HFFc6 (cell line): ENCODE results near the gene NLRX1. TPM values are rescaled to one million over a fixed set of nuclear protein-coding genes. Genes with fewer than 3 reads are reported as not detected.
A peak's percentile ranks its signal among the peaks of the same experiment; 100 is the strongest.
"Not testable (repeated sequence)": the region's sequence is repeated elsewhere in the genome, so short reads cannot be mapped to it uniquely, and the experiment has no call there.

Experiments used
- DNase-seq: peaks from one replicate; pipeline ENCODE4 v3.0.0-alpha.2; 2018
- H3K27ac Mint-ChIP-seq: 2 replicates; pipeline ENCODE4 v1.8.0; 2020; ENCODE audit warnings: mild to moderate bottlenecking, mixed read lengths
- H3K27me3 Mint-ChIP-seq: 2 replicates; pipeline ENCODE4 v1.8.0; 2021; ENCODE audit warnings: mild to moderate bottlenecking, moderate library complexity, mixed read lengths; ENCODE audit not compliant: insufficient read depth
- H3K36me3 Mint-ChIP-seq: 2 replicates; pipeline ENCODE4 v1.8.0; 2021; ENCODE audit warnings: low read depth, mixed read lengths
- H3K4me1 Mint-ChIP-seq: 2 replicates; pipeline ENCODE4 v1.8.0; 2020; ENCODE audit warnings: low read depth, mixed read lengths
- H3K4me3 Mint-ChIP-seq: 2 replicates; pipeline ENCODE4 v1.8.0; 2020; ENCODE audit warnings: mild to moderate bottlenecking, moderate library complexity, mixed read lengths
- H3K9me3 Mint-ChIP-seq: 2 replicates; pipeline ENCODE4 v1.8.0; 2020; ENCODE audit warnings: mild to moderate bottlenecking, mixed read lengths
- CTCF ChIP-seq: fragments of 200-600 bp; sonication (generic); IDR thresholded peaks from 2 replicates; pipeline ENCODE4 v1.5.0; 2021; ENCODE audit warnings: antibody characterized with exemption, mild to moderate bottlenecking
- total RNA-seq, 6 experiments: library from RNA; stranded (reverse); fragmentation: NEBNext Ultra II Directional; extraction: Animal tissue kit (Norgen Biotek cat#: 25700); gene quantifications; 2 replicates in 1 of 6; 3 replicates in 5 of 6; pipeline ENCODE4 v1.2.3, GENCODE V29; 2021

NLRX1 gene
- total RNA-seq, 6 experiments from 2014 or later, result 11.8 to 14.5 (median 12.9) TPM

GRCh38 chr11:119166368-119167076, 2.0 kb upstream of the NLRX1 start:
- Mint-ChIP-seq H3K4me1 (peaks cover 24% of the 10 kb centered on the region), H3K4me3 (no peak overlapping the region), H3K27ac (peak overlapping the region; percentile 55), H3K9me3 (no peaks in the 10 kb centered on the region), H3K36me3 (no peaks in the 10 kb centered on the region), H3K27me3 (peaks cover 4% of the 10 kb centered on the region)
- DNase-seq, result peak; percentile 38
- TF ChIP-seq CTCF, result no peak

GRCh38 chr11:119167077-119167458, 1.5 kb upstream of the NLRX1 start:
- H3K36me3 Mint-ChIP-seq, H3K27me3 Mint-ChIP-seq: not testable (repeated sequence)

GRCh38 chr11:119167933-119168332, 592 bp upstream of the NLRX1 start:
- Mint-ChIP-seq H3K27ac (peak overlapping the region; percentile 57; the same call in 1 of the 2 replicates), H3K4me3 (peak overlapping the region; percentile 62), H3K4me1 (peaks cover 31% of the 10 kb centered on the region), H3K27me3 (peaks cover 1% of the 10 kb centered on the region), H3K9me3 (no peaks in the 10 kb centered on the region), H3K36me3 (no peaks in the 10 kb centered on the region)
- TF ChIP-seq CTCF, result no peak
- no peak for DNase-seq

More at GRCh38 chr11:119167077-119167458, 1.5 kb upstream of the NLRX1 start:
- Mint-ChIP-seq H3K27ac (peak overlapping the region; percentile 55; the same call in 1 of the 2 replicates), H3K4me1 (peaks cover 26% of the 10 kb centered on the region)
- H3K9me3 Mint-ChIP-seq, DNase-seq, H3K4me3 Mint-ChIP-seq: not testable (repeated sequence)

- Mint-ChIP-seq H3K36me3 (no peaks in the 10 kb centered on the region), H3K9me3 (no peaks in the 10 kb centered on the region), H3K4me3 (peak overlapping the region; percentile 86), H3K4me1 (peaks cover 31% of the 10 kb centered on the region), H3K27me3 (no peaks in the 10 kb centered on the region; the same call in 1 of the 2 replicates), H3K27ac (peak overlapping the region; percentile 83)
- DNase-seq, result no peak
- no peak for TF ChIP-seq CTCF
Observed at GRCh38 chr11:119169282-119169719, 776 bp downstream of the NLRX1 start.

GRCh38 chr11:119172513-119172912, 4.0 kb downstream of the NLRX1 start:
- Mint-ChIP-seq H3K27me3 (no peaks in the 10 kb centered on the region; the same call in 1 of the 2 replicates), H3K27ac (no peak overlapping the region), H3K4me3 (no peak overlapping the region)

More at GRCh38 chr11:119172513-119172912, 4.0 kb downstream of the NLRX1 start:
- no peak for TF ChIP-seq CTCF
- H3K36me3 Mint-ChIP-seq, result no peaks in the 10 kb centered on the region
- H3K9me3 Mint-ChIP-seq, result no peaks in the 10 kb centered on the region
- peaks cover 30% of the 10 kb centered on the region for H3K4me1 Mint-ChIP-seq
- DNase-seq, result no peak
